Psoas muscle (tissue), 8 donors: ENCODE data around the gene ZNF436. TPM values are rescaled to one million over a fixed set of nuclear protein-coding genes. Genes with fewer than 3 reads are reported as not detected.
"Not testable (repeated sequence)": the region's sequence is repeated elsewhere in the genome, so short reads cannot be mapped to it uniquely, and the experiment has no call there.

Experiments used
- ATAC-seq, 4 donors: fragments of 200-7000 bp; cut with Tn5 transposase; one replicate each; pipeline ENCODE4 v1.9.1; 2020; ENCODE audit warnings: moderate library complexity in 3 of 4, mild to moderate bottlenecking in 2 of 4
- DNase-seq, 2 donors: peaks; one replicate each; pipeline ENCODE4 v3.0.0-alpha.2; 2020
- H3K27ac ChIP-seq: fragments of 200-600 bp; one replicate; pipeline ENCODE4 v1.8.0; 2022
- H3K27me3 ChIP-seq, 3 donors: fragments of 200-600 bp in 1 of 3; one replicate each; pipeline versions ENCODE4 v1.6.1 to v1.8.0; 2013 to 2022; ENCODE audit warnings: low read length in 2 of 3, mild to moderate bottlenecking in 2 of 3, moderate library complexity in 1 of 3; ENCODE audit not compliant: insufficient read depth in 3 of 3
- H3K36me3 ChIP-seq, 2 donors: fragments of 200-600 bp in 1 of 2; one replicate each; pipeline versions ENCODE4 v1.6.1 to v1.8.0; 2013 to 2022; ENCODE audit warnings: low read depth in 1 of 2, mild to moderate bottlenecking in 1 of 2, moderate library complexity in 1 of 2; ENCODE audit not compliant: insufficient read depth in 1 of 2
- H3K4me1 ChIP-seq: fragments of 200-600 bp; one replicate; pipeline ENCODE4 v1.8.0; 2022
- H3K4me3 ChIP-seq: fragments of 200-600 bp; one replicate; pipeline ENCODE4 v1.8.0; 2022; ENCODE audit warnings: mild to moderate bottlenecking
- H3K9me3 ChIP-seq: fragments of 200-600 bp; one replicate; pipeline ENCODE4 v1.8.0; 2022
- CTCF ChIP-seq: fragments of 200-600 bp; IDR thresholded peaks from one replicate; pipeline ENCODE4 v1.8.0; 2022; ENCODE audit warnings: antibody characterized with exemption
- WGBS, 3 donors: extraction: QIAGEN DNeasy Blood & Tissue Kit; methylation state at CpG; one replicate each; pipeline versions ENCODE4 v1.1.6 to v1.1.7; 2013; 5-methylcytosine and 5-hydroxymethylcytosine counted together
- intact Hi-C, 2 donors: fragments of 100-400 bp; cut with DNase I; formaldehyde crosslinking; loops; one replicate each; pipeline versions ENCODE4 v1.11.0 to v1.14.2; 2022
- polyA plus RNA-seq, 3 donors: library from polyadenylated mRNA; stranded (reverse); fragments of 200-250 nt; gene quantifications; one replicate each; pipeline ENCODE4 v1.2.3, GENCODE V29; 2013
- total RNA-seq, 4 donors: library from RNA; stranded (reverse); fragmentation: NEBNext Ultra II Directional in 2 of 4; extraction: Animal tissue kit (Norgen Biotek cat#: 25700) in 2 of 4; gene quantifications; one replicate each; pipeline versions ENCODE4 v1.2.1 to v1.2.4, GENCODE V29; 2021 to 2023
- donor health status: healthy with polysubstance abuse.
- donor health status: DM: no; HTN: no; CAD: no; lungs with moderate emphysema.
- donor health status: Bipolar disorder and iron deficiency.
- donor health status: healthy.
- donor health status: DM: yes; HTN: yes; CAD: no.
- donor health status: DM: no; HTN: no; CAD: no.
- donor health status: DM: no; HTN: no; CAD: no.
- donor health status: DM: yes; HTN: yes; CAD: no.

The ZNF436 gene
- total and polyA plus RNA-seq, 7 donors = 2.2 to 11.5 (median 7.2) TPM

GRCh38 chr1:23330846-23331245, 38.8 kb downstream of the ZNF436 start:
- Histone ChIP-seq H3K27me3 (no peaks in the 10 kb centered on the region), H3K9me3 (no peaks in the 10 kb centered on the region), H3K36me3 (peaks cover 10 to 100% of the 10 kb centered on the region in 2 donors), H3K27ac (no peak overlapping the region), H3K4me1 (no peaks in the 10 kb centered on the region), H3K4me3 (no peak overlapping the region)
- no peak for TF ChIP-seq CTCF
- DNase-seq = no peak
- ATAC-seq = no peak
- intact Hi-C loops = no loop called here
- WGBS, 3 donors = 95 to 98% (median 97%) methylated on average over 1 of the region's 1 CpG

- no peak for TF ChIP-seq CTCF
- Histone ChIP-seq H3K4me3 (no peak overlapping the region), H3K27me3 (no peaks in the 10 kb centered on the region), H3K36me3 (peaks cover 5 to 97% of the 10 kb centered on the region in 2 donors), H3K4me1 (peaks cover 14% of the 10 kb centered on the region), H3K9me3 (no peaks in the 10 kb centered on the region), H3K27ac (no peak overlapping the region)
- DNase-seq = no peak
- WGBS, 3 donors = 78 to 85% (median 84%) methylated on average over 2 of the region's 2 CpGs
- intact Hi-C loops = no loop called here
- no peak for ATAC-seq
Observed at GRCh38 chr1:23325393-23325792, 44.2 kb downstream of the ZNF436 start.

GRCh38 chr1:23322770-23323169, 46.9 kb downstream of the ZNF436 start:
- WGBS, 3 donors = 5 to 10% (median 8%) methylated on average over 1 of the region's 1 CpG
- no peak overlapping the region for H3K4me3 ChIP-seq
- H3K36me3 ChIP-seq = peaks cover 7 to 97% of the 10 kb centered on the region in 2 donors
- no peak for DNase-seq
- H3K27ac ChIP-seq = no peak overlapping the region
- TF ChIP-seq CTCF = no peak
- intact Hi-C loops = no loop called here
- no peaks in the 10 kb centered on the region for H3K9me3 ChIP-seq
- peaks cover 14% of the 10 kb centered on the region for H3K4me1 ChIP-seq
- ATAC-seq = peak in 2 of 4 donors; percentile 54 to 72
- no peaks in the 10 kb centered on the region for H3K27me3 ChIP-seq

GRCh38 chr1:23310280-23310679, 59.4 kb downstream of the ZNF436 start:
- WGBS, 3 donors = 92 to 97% (median 94%) methylated on average over 7 of the region's 7 CpGs
- H3K9me3 ChIP-seq, DNase-seq, H3K27me3 ChIP-seq, H3K27ac ChIP-seq, ATAC-seq, intact Hi-C loops, H3K4me3 ChIP-seq, H3K4me1 ChIP-seq: not testable (repeated sequence)
- peaks cover 0 to 87% of the 10 kb centered on the region in 2 donors for H3K36me3 ChIP-seq

Other genes starting within 250 kb of the ZNF436 start
- gene LUZP1, start 201.0 kb downstream of the ZNF436 start, total RNA-seq = 10 to 100 TPM in 2 of 4 donors, 1 to 10 TPM in 2; 7.4 to 13.4 (median 10.2) TPM
- 1 to 10 TPM; 1.5 to 6.6 (median 4.6) TPM for gene LUZP1, start 201.0 kb downstream of the ZNF436 start, polyA plus RNA-seq
- gene HTR1D, start 152.3 kb downstream of the ZNF436 start, total RNA-seq = not detected
- gene HTR1D, start 152.3 kb downstream of the ZNF436 start, polyA plus RNA-seq = under 1 TPM in 2 of 3 donors, not detected in 1; 0.03 to 0.06 TPM
- gene HNRNPR, start 25.6 kb downstream of the ZNF436 start, total RNA-seq = 10 to 100 TPM; 39.8 to 81.0 (median 71.4) TPM
- gene HNRNPR, start 25.6 kb downstream of the ZNF436 start, polyA plus RNA-seq = 100 to 1,000 TPM in 1 of 3 donors, 10 to 100 TPM in 2; 46.3 to 107 (median 94.0) TPM
- gene TCEA3, start 54.9 kb upstream of the ZNF436 start, total RNA-seq = 100 to 1,000 TPM; 140 to 200 (median 170) TPM
- gene TCEA3, start 54.9 kb upstream of the ZNF436 start, polyA plus RNA-seq = 100 to 1,000 TPM in 2 of 3 donors, 10 to 100 TPM in 1; 70.2 to 301 (median 195) TPM
- 10 to 100 TPM; 37.9 to 68.0 (median 52.1) TPM for gene ASAP3, start 114.3 kb upstream of the ZNF436 start, total RNA-seq
- 10 to 100 TPM; 13.3 to 45.8 (median 33.6) TPM for gene ASAP3, start 114.3 kb upstream of the ZNF436 start, polyA plus RNA-seq
- under 1 TPM in 3 of 4 donors, not detected in 1; 0.06 to 0.32 (median 0.17) TPM for gene E2F2, start 161.4 kb upstream of the ZNF436 start, total RNA-seq
- gene E2F2, start 161.4 kb upstream of the ZNF436 start, polyA plus RNA-seq = under 1 TPM in 2 of 3 donors, not detected in 1; 0.03 to 0.05 TPM
- 10 to 100 TPM; 17.8 to 97.3 (median 81.2) TPM for gene ID3, start 189.7 kb upstream of the ZNF436 start, total RNA-seq
- gene ID3, start 189.7 kb upstream of the ZNF436 start, polyA plus RNA-seq = 100 to 1,000 TPM in 1 of 3 donors, 10 to 100 TPM in 2; 26.8 to 126 (median 33.7) TPM